Activated naive CD4-positive, alpha-beta T cell (primary cell): ENCODE results near the gene MED31.
A peak's percentile ranks its signal among the peaks of the same experiment; 100 is the strongest.
"Not testable (repeated sequence)": the region's sequence is repeated elsewhere in the genome, so short reads cannot be mapped to it uniquely, and the experiment has no call there.

Experiments used
- DNase-seq, 4 experiments: peaks; one replicate each; lab custom pipeline; 2025; lab: John Stamatoyannopoulos, UW

Gene MED31

DNA sequence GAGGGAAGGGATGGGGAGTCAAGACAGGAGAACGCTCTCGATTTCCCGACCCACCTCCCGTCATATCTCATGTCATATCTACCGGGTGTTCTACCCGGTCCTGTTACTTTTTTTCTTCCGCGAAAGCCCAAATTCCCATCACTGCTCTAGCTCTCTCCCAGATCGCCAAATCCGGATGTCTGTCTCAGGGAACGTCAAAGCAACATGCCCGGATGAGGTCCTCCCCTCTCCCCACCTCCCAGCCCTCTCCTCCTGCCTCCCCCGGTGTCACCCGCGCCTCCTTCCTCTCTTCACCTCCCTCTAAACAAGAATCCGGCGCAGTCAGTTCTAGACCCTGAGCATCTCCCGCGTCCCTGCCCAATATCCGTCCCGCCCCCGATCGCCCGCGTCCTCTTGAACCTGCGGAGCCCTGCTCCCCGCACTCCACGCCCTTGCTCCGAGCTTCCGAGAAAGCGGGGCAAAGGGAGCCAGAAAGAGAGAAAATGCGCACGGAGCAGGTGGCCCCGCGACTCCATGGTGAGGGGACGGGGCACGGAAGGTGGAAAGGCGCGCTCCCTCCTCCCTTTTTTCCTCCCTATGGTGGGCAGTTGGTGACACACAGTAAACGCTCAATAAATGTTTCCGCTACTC lies 4.4 kb upstream of the MED31 start:
- DNase-seq, result not testable (repeated sequence)

DNA sequence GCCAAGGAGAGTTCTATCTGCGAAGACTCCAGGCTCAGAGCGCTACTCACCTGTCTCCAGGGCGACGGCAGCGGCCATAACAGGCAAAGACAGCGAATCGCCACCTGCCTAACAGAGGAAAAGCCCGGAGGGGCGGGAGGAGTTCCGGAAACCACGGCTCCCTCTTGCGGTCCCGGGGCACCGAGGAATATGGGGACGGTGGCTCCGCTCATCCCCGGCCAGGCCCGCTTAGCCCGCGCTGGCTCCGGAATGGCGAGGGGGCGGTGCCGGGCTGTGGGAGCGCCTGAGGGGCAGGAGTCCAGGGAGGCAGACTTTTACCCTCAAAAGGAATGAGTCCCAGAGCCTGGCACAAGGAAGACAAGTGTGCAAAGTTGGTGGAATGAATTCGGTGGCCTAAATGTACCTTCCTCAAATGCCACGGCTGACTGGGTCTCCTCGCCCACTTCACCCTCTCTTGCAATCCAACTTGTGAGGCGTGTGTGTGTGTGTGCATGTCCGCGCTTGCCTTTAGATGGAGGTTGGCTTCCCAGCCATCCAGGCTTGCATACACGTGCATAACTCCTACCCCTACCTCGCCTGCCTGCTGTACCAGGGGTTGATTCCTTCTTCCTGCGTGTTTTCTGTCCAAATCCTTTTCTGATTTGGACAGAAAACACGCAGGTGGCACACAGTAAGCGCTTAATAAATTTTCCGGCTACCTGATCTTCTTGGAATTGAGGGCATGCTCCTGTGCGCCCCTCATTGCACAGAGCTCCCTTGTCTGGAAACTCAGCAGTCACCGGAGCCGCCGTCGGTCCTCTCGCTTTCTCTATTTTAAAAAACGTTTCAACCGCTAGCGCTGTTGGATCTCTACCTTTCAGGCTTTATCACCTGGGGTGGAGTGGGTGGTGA lies 3.7 kb upstream of the MED31 start:
- no peak for DNase-seq

DNA sequence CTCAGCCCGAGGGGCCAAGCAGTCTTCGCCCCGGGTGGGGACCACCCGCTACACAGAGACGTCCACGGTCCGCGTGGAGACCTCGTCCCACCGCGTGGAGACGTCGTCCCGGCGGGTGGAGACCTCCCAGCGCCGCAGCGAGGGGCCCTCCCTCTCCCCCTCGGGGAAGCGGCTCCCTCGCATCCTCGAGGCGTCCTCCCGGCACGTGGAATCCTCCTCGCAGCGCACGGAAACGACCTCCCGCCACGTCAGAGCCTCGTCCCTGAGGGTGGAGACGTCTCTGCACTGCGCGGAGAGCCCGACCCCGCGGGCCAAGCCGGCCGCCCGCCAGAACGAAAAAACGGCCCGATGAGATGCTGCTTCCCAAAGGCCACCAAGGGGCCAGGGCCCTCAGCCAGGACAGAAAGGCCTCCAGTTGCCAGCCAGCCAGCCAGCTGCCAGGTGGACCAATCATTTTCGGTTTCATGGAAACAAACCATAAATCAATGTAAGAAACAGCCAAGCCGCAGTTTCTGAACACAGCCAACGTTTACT lies 581 bp upstream of the MED31 start:
- peak in 1 of 4 experiments; percentile 16 for DNase-seq

DNA sequence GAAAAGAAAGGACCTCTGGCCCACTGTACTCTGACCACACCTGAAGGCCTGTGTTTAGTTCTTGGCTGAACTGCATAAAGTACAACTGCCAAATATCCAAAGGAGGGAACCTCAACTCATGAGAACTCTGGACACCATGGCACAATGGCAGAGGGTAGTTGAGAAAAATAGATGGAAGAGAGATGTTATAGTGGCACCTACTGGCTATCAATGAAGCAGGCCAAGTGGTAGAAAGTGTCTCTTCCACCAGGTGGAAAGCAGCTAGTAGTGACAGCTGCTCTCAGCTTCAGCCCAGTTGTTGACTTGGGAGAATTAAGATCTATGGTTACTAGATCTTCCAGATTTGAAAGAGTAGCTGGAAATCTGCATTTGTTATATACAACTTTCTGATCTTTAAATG lies 3.2 kb downstream of the MED31 start:
- no peak for DNase-seq

DNA sequence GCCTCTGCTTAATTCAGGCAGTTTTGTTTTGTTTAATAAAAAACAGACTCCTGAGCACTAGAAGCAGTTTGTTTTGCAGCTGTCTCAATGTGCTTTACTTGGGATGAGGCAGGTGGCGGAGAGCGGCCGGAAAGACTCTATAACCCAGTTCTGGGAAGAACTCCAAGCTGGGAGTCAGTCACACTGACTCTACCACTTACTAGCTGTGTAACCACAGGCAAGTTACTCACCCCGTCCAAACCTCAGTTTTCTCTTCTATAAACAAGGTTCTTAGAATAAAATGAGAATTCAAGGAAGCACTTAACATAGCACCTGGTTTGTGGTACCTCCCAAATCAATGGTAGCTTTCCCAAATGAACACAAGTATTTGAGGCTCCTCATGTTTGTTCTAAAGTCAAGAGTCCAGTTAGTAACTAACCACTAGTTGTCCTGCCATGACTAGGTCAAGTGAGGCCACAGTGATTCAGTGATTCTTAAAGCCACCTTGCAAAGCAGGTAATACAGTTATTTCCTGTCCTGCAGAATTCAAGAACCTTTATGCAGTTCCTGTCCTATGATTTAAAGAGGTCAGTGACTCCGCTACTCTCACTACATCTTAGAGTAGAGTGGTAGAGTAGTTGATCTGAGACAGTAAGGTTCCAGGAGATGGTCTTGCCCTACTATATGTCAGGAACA lies 7.8 kb downstream of the MED31 start:
- no peak for DNase-seq

DNA sequence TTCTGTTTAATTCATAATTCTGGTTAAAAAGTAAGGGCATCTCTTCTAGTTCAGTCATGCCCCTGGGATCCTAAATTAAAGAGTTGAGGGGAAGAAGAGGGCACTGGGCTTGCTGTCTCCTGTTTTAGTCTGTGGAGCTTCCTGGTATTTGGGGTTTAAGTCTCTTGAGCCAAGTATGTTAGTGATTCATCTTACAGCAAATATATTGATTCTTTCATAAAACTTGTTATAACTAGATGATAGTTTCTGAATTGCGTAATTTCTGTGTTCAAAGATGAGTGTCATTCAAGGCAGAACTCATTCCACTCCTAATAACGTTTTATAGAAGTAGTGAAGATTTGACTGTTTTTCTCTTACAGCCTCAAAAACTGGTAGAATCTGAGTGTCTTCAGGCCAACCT lies 8.8 kb downstream of the MED31 start:
- no peak for DNase-seq

DNA sequence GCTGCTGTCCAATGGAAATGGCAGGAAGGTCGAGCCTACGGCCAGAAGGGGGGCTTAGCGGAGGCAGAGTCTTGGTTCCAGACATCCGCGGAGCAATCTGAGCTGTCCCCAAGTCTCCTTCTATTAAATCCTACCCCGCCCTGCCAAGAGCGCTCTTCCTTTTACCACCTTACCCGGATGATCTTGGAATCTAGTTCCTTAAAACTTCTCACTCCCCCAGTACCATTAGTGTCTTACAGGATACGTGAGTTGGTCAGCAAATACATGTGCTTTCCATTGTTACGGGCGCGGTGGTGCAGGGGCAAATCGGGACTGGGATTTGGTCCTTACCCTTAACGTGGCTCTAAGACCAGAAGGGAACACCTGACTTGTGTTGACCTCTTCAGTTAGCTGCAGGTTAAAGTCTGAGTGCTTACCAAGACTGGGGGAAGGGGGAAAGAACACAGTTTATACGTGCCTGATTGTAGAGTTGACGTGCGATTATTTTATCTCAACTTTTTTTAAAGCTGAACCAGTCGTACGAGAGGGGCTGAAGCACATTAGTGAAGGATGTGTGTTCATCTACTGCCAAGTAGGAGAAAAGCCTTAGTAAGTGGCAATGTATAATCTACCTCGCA lies 10.1 kb downstream of the MED31 start:
- no peak for DNase-seq

DNA sequence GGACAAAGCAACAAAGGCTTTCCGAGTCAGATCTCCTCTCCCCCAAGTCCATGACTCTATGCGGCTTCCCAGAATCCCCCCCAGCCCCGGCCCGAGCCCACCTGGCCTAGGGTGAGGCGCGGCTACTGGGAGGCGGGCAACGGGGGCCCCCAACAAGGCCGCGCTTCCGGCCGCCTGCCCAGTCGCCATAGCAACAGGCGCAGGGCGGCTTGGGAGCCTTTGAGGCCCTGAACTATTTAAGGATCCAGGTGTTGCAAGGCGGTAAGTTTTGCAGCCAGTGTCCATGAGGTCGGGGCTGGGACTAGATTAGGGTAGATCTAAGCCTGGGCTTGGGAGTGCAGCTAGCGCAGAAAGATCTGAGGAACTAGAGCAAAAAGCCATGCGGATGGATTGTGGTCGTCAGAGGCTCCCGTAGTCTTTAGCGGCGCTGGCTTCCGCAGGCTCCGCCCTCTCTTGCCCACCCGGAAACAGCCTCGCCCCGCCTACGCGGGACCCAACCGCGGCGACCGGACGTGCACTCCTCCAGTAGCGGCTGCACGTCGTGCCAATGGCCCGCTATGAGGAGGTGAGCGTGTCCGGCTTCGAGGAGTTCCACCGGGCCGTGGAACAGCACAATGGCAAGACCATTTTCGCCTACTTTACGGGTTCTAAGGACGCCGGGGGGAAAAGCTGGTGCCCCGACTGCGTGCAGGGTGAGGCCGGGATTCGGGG lies 10.7 kb downstream of the MED31 start, which contains the start of the genes KIAA0753 and TXNDC17:
Gene KIAA0753 (minus strand): TSS at position 176 of the 711 bp plus-strand sequence. CDS start 5,608 bp downstream, outside the sequence.
Gene TXNDC17 (plus strand): TSS at position 525 of the 711 bp plus-strand sequence. CDS start 23 bp downstream, at position 548.
- DNase-seq, result peak; percentile 62 to 82 (median 76)

DNA sequence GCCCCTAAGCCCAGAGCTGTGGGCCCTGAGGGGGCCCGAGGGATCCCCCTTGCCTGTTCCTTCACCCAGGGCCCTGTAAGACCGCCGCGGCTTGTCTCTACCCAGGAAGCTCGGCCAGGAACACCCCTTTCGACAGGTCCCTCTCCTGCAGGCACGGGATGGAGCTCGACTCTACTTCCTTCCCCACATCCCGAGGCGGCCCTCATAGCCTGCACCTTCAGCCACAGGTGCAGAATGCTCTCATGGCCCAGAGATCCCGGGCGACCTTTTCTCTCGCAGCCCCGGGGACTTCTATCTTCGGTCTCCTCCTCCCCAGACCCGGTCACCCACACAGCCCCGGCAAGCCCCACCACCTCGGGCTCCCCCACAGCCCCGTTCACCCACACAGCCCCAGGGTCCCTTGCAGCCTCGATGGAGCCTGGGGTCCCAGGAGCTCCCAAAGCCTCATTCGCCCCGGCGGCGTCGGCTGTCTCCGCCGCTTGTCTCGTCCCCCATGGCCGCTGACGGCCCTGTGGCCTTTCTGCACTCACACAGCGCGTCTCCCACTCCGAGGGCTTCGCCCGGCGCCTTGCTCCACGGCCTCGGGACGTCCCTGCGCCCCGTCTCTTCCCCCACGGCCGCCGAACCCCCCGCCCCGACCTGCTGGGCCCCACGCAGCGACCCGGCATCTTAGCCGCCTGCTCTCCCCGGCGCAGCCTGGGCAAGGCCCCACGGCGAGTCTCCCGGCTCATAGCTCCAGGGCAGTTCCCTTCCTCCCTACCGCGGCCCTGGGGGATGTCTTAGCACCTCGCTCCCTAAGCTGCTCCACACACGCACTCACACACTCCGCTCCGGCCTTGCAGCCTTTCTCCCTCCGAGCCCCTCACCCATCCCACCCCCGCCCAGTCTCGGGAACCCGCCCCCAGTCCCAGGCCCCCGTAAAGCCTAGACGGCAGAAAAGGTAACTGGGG lies 11.5 kb downstream of the MED31 start:
- DNase-seq, result no peak

DNA sequence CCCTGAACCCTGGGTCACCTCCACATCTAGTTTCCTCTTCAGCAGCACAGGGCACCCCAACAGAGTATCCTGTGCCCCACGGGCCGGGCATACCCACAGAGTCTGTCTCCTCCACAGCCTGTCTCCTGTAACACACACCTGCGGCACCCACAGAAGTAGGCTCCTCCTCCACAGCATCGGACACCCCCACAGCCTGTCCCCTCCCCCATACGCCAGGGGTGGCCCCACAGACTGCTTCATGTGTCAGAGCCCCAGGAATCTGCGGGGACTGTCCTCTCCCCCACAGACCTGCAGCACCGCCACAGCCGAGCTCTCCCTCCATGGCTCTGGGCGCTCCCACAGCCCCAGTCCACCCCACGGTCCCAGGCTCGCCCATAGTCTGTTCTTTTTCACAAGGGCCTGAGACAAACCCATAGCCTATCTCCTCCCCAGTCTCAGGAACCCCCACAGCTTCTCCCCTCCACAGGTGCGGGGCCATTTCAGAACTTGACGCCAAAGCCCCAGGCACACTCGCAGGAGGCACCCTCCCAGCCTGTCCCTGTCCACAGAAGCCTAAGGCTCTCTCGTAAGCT lies 12.3 kb downstream of the MED31 start:
- DNase-seq, result no peak

DNA sequence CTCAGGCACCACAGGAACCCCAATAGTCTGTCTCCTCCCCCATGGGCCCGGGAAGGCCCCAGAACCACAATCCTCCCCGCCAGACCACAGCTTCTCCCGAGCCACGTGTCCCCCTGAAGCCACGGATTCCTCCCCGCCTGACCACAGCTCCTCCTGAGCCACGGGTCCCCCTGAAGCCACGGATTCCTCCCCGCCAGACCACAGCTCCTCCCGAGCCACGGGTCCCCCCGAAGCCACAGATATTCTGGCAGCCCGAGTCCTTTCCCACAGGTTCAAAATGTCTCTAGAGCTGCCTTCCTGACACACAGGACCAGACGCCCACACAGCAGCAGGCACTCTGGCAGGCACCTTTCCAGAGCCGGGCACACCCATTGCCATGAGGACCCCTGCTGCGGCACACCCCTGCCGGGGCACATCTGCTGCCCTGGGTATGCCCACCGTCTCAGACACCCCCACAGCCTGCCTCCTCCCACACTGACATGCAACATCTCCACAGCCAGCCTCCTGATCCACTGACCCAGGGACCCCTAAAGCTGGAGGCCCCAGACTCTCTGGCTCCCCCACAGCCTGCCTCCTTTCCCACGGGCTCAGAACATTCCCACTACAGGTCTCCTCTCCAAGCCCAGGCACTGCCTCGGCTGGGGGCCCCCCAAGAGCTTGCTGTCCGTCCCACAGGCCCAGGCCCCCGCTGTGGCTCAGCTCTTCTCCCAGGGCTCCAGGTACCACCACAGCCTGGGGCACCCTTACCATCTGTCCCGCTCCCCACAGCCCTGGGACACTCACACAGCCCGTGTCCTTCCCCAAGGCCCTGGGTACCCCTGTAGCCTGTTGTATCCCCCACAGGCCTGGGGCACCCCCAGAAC lies 13.1 kb downstream of the MED31 start:
- no peak for DNase-seq

DNA sequence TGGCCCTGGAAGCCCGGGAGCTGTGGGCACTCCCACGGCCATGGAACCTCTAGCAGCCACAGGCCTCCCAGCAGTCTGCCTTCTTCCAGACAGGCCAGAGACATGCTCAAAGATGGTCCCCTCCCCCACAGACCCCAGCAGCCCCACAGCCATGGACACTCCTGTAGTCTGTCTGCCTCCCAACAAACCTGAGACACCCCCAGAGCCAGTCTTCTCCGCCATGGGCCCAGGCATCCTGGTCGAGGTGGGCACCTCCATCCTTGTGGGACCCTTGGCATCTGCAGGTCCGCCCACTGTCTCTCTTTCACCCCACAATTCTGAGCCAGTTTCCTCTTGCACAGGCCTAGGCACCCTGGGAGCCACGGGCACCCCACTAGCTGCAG lies 14.0 kb downstream of the MED31 start:
- DNase-seq, result no peak

DNA sequence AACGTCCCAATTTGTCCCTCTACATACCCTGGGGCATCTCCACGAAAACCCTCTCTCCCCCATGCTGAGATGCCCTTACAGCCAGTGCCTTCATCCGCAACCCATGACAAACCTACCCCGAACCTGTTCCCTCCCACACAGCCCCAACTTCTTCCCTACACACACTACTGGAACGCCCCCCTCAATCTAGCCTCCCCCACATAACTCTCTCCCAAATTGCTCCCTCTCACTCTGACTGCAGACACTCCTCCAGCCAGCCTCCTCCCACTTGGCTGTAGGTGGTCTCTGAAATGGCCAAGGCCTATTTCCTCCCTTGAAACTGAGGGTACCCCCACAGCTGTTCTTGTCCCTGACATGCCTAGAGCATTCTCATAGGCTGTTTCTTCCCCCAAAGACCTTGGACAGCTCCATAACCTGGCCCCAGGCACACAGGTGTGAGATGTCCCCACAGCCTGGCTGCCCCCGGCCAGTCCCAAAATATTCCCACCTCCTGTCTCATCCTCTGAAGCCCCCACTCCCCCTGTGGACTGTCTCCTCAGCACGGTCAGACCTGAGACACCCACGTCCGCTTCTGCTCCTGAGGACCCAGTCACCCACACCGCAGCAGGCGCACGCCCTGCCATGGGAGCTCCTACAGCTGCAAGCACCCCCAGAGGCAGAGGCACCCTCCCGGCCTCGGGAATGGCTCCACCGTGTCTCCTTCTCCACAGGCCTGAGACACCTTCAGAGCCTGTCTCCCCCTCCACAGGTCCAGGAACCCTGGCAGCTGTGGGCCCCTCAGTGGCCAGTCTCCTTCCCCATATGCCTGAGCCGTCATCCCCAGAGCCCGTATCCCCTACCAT lies 14.6 kb downstream of the MED31 start:
- DNase-seq, result no peak

DNA sequence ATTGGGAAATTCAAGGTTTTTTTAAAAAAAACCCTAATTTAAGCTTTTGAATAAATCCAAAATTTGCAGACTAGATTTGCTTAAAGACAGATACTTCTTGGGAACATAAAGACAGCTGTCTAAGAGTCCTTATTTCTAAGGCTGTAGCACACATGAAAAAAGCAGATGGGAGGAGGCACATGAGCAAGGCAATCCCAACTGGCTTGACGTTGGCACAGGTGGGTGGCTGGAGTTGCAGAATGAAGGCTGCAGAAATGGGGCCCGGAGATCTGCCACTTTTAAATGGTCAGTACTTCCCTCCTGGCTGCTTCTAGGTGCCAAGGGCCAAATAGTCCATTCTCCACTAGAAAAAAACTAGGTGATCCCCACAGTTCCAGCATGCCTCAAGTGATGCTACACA lies 15.3 kb downstream of the MED31 start:
- DNase-seq, result no peak

DNA sequence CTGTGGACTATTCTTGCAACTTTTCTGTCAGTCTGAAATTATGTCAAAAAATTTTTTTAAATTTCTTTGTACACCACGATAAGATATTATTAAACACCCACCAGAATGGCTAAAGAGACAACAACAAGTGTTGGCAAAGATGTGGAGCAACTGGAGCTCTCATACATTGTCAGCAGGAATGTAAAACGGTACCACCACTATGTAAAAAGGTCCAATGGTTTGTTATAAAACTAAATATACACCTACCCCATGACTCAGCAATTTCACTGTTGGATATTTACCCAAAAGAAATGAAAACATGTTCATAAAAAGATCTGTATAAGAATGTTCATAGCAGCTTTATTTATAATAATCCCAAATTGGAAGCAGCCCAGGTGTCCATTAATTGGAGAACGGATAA lies 18.1 kb downstream of the MED31 start:
- DNase-seq, result no peak

DNA sequence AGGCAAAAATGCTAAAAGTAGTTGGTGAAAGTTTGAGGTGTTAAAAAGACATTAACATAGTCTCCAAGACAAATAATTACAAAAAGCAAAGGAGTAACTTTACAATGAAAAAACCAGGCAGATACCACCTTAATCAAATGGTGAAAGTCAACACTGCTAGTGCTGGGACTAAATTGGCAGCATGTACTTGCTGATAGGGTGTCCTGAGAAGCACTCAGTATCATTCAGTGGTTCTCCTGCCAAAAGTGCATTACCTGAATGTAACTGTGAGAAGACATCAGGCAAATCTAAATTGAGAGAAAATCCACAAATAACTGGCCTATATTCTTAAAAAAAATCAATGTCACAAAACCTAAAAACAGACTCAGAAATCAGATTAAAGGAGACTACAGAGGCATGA lies 18.9 kb downstream of the MED31 start:
- no peak for DNase-seq

DNA sequence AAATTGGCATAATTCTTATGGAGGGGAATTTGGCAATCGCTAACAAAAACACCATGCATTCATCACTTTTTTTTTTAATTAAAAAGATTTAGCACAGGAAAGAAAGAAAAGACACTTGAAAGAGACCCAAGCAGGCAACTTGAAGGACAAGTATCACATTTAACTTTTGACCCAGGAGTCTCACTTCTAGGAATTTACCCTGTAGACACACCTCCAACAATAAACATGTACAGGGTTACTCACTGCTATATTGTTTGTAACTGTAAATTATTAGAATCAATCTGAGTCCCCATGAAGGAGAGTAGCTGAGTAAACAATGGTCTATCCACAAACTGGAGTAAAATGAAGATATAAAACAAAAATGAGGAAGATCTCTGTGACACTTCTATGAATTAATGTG lies 21.0 kb downstream of the MED31 start:
- no peak for DNase-seq

DNA sequence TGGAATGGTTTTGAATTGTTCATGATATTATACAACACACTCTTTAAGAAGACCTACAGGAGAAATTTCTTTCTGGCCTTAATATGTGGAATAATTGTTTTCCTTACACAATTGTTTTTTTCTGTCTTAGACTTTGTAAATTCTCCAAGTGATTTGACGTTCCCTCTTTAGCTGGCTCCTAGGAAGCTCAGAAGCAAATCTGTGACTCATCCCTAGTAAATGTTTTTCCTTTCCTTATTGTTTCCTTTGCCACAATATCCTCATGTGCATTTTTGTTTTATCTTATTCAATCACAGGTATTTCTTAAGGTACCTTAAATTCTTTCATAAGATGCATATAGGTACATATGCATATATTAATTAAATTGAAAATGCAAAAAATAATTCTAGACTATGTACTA lies 24.4 kb downstream of the MED31 start:
- DNase-seq, result no peak
